KOPT-K1 (cell line): ENCODE measurements around the gene ELMO3.

Experiments used
- H3K27ac ChIP-seq: fragments of 200-600 bp; sonication (generic); 2 replicates; pipeline ENCODE4 v1.5.1; 2016; ENCODE audit warnings: antibody characterized with exemption, mild to moderate bottlenecking, low read depth, low read length; ENCODE audit not compliant: poor library complexity, severe bottlenecking
- H3K36me3 ChIP-seq: fragments of 200-600 bp; sonication (generic); 2 replicates; pipeline ENCODE4 v1.5.1; 2017; ENCODE audit warnings: antibody characterized with exemption, mild to moderate bottlenecking, low read length, moderate library complexity; ENCODE audit not compliant: insufficient read depth
- H3K9me3 ChIP-seq: fragments of 200-600 bp; sonication (generic); 2 replicates; pipeline ENCODE4 v1.5.1; 2017; ENCODE audit warnings: antibody characterized with exemption, low read length, mild to moderate bottlenecking; ENCODE audit not compliant: insufficient read depth, poor library complexity, severe bottlenecking

Gene ELMO3, protein sequence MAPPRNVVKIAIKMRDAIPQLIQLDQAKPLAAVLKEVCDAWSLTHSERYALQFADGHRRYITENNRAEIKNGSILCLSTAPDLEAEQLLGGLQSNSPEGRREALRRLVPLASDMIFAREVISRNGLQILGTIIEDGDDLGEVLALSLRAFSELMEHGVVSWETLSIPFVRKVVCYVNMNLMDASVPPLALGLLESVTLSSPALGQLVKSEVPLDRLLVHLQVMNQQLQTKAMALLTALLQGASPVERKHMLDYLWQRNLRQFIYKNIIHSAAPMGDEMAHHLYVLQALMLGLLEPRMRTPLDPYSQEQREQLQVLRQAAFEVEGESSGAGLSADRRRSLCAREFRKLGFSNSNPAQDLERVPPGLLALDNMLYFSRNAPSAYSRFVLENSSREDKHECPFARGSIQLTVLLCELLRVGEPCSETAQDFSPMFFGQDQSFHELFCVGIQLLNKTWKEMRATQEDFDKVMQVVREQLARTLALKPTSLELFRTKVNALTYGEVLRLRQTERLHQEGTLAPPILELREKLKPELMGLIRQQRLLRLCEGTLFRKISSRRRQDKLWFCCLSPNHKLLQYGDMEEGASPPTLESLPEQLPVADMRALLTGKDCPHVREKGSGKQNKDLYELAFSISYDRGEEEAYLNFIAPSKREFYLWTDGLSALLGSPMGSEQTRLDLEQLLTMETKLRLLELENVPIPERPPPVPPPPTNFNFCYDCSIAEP

GRCh38 chr16:67199011-67199807 is at the start of gene ELMO3:
TSS of gene ELMO3 (plus strand) at chr16:67199131. CDS start at chr16:67199327, 196 bp downstream.
- Histone ChIP-seq H3K36me3 (peaks cover 99% of the 10 kb centered on the region), H3K27ac (no peak within 1 kb of the TSS), H3K9me3 (no peaks in the 10 kb centered on the region)

GRCh38 chr16:67149276-67150046 is 49.5 kb upstream of the ELMO3 start:
- H3K27ac ChIP-seq = no peak overlapping the region
- H3K36me3 ChIP-seq = peaks cover 53% of the 10 kb centered on the region

DNA sequence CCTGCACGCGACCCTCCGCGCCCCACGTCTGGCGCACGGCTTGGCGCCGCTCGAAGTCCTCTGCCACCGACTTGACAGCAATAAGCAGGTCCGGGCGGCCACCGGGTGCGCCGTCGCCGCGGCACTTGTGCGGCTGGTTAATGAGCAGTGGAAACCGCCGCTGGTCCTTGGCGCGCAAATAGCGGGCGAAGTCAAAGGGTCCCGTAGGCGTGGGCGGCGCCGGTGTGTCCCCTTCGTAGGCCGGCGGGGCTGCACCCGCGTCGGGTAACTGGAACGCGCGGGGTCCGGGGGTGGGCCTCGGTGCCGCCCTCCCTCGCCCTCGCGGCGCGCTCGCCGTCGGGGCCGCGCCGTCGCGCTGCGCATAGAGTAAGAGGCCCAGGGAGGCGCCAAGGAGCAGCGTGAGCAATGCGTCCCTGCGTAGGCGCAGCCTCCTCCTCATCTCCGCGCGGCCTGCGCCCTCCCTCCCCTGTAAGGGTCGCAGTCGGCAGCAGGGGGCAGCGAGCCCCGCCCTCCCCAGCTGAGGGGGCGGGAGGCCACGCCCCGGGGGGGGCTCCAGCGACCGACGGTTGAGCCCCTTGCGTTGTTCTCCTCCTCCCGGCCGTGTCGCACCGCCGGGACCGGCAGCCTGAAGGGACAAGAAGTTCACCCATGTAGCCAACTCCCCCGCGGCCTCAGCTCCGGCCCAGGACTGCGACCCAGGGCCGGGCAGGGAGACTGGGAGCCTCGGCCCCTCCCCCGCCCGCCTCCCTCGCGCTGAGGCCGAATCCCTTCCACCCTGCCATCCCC is 48.7 kb upstream of the ELMO3 start:
- H3K9me3 ChIP-seq = no peaks in the 10 kb centered on the region
- no peak overlapping the region for H3K27ac ChIP-seq
- peaks cover 45% of the 10 kb centered on the region for H3K36me3 ChIP-seq

More at GRCh38 chr16:67149276-67150046, 49.5 kb upstream of the ELMO3 start:
- H3K9me3 ChIP-seq = no peaks in the 10 kb centered on the region

- no peak within 1 kb of the TSS for H3K27ac ChIP-seq
- no peaks in the 10 kb centered on the region for H3K9me3 ChIP-seq
- peaks cover 38% of the 10 kb centered on the region for H3K36me3 ChIP-seq
Measured at GRCh38 chr16:67150833-67151396, 48.0 kb upstream of the ELMO3 start, which contains the start of gene B3GNT9. TSS of gene B3GNT9 (minus strand) at chr16:67150998. CDS start at chr16:67150485, 513 bp downstream.

DNA sequence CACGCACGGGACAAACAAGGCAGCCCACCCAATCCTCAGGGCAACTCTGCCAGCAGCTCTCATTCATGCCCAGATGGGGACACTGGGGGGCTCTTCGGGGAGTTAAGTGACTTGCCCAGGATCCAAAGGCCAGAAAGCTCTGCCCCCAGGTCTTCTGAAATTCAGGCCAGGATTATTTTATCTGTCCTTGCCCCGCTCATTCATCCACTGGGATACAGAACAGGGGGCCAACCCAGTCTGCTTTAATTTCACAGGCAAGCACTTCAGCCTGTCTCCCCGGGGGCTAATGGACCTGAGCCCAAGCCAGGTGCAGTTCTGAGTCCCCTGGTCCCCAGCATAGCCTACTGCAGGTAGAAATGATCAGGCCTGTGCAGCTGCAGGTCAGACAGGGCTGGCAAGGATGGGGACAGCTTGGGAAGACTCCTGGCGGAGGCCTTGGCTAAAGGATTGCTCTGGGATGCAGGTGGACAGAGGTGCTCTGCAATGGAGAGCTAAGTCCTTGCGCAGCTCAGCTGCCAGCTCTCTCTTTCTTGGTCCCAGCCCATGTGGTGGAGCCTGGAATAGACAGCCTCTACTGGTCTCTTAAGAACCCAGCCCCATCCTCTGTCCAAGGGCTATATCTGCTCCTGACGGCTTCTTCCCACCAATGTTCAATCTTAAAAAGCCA is 47.4 kb upstream of the ELMO3 start:
- H3K9me3 ChIP-seq = no peaks in the 10 kb centered on the region
- H3K27ac ChIP-seq = no peak overlapping the region
- peaks cover 32% of the 10 kb centered on the region for H3K36me3 ChIP-seq

GRCh38 chr16:67154578-67155294 is 44.2 kb upstream of the ELMO3 start:
- Histone ChIP-seq H3K36me3 (peaks cover 1% of the 10 kb centered on the region; the same call in 1 of the 2 replicates), H3K9me3 (no peaks in the 10 kb centered on the region), H3K27ac (no peak overlapping the region)

GRCh38 chr16:67155295-67156142 is 43.4 kb upstream of the ELMO3 start:
- H3K9me3 ChIP-seq = no peaks in the 10 kb centered on the region
- no peak overlapping the region for H3K27ac ChIP-seq
- no peaks in the 10 kb centered on the region for H3K36me3 ChIP-seq

DNA sequence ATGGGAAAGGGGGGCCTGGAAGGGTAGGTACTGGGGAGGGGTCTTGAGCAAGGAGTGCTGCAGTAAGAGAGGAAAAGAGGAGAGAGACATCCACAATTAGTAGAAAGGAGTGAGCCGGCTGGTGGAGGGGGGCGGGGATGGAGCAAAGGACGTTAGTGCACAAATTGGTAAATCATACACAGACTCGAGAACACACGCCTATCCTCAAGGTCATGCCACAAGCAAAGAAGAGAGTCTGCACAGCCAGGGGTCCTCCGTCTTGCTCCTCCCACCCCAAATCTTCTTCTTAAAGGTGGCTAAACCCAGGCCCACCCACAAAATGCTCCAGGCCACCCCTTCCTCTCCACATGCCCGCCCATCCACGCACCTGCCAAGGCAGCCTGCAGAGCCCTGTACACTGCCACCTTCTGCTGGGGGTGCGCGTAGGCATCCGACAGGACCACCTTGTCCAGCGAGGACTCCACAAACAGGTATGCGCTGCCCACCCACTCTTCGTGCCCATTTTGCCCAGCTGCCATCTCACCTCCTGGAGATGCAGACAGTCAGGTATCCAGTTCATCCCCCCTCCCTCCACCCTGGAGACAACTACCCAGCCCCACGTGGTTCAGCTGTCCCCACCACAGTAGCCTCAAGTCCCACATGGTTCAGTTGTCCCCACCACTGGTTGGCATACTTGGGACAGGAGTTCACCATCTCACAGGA is 42.6 kb upstream of the ELMO3 start:
- H3K36me3 ChIP-seq = no peaks in the 10 kb centered on the region
- no peak overlapping the region for H3K27ac ChIP-seq
- no peaks in the 10 kb centered on the region for H3K9me3 ChIP-seq

- Histone ChIP-seq H3K27ac (no peak overlapping the region), H3K36me3 (no peaks in the 10 kb centered on the region), H3K9me3 (no peaks in the 10 kb centered on the region)
Measured at GRCh38 chr16:67157106-67157748, 41.7 kb upstream of the ELMO3 start.

- Histone ChIP-seq H3K36me3 (no peaks in the 10 kb centered on the region), H3K27ac (no peak overlapping the region), H3K9me3 (no peaks in the 10 kb centered on the region)
Measured at GRCh38 chr16:67157892-67158635, 40.9 kb upstream of the ELMO3 start.
